K562 (cell line): Measurements from ENCODE around the gene ILF2. TPM values are rescaled to one million over a fixed set of nuclear protein-coding genes. Genes with fewer than 3 reads are reported as not detected.

ENCODE experiments used
- ETV6 ChIP-seq, 3 experiments: fragments of 150-350 bp in 1 of 3; sonication (generic) in 1 of 3; formaldehyde crosslinking in 1 of 3; IDR thresholded peaks; 2 replicates each; pipeline versions ENCODE4 v1.6.1 to v1.8.0; 2014 to 2022; ENCODE audit warnings: borderline replicate concordance in 2 of 3, low read depth in 2 of 3, antibody characterized with exemption in 1 of 3, low read length in 1 of 3, mild to moderate bottlenecking in 1 of 3, missing genetic modification reagents in 1 of 3
- FOSL1 ChIP-seq: fragments of 200-800 bp; sonication (Bioruptor generic); conservative IDR thresholded peaks from 2 replicates; pipeline ENCODE4 v1.6.1; 2016; ENCODE audit warnings: missing genetic modification characterization, missing compliant biosample characterization
- MBD2 ChIP-seq: sonication (generic); IDR thresholded peaks from 2 replicates; pipeline ENCODE4 v1.6.1; 2016; ENCODE audit warnings: low read depth, borderline replicate concordance
- SMARCA4 ChIP-seq: fragments of 450-650 bp; IDR thresholded peaks from 2 replicates; pipeline ENCODE4 v1.6.1; 2016
- TCF7L2 ChIP-seq: fragments of 150-350 bp; IDR thresholded peaks from 2 replicates; pipeline ENCODE4 v1.6.1; 2016; ENCODE audit warnings: low read depth, mild to moderate bottlenecking, low read length, moderate library complexity
- ZNF644 ChIP-seq: fragments of 200-800 bp; sonication (Bioruptor generic); IDR thresholded peaks from 2 replicates; pipeline ENCODE4 v1.6.1; 2016; ENCODE audit warnings: low read depth, missing genetic modification characterization, missing compliant biosample characterization
- polyA plus RNA-seq, 8 experiments: library from polyadenylated mRNA; depleted of rRNA in 4 of 8; stranded (reverse) in 5 of 8; unstranded in 3 of 8; fragments of >200 nt; fragmentation: Nextera tagmentation in 2 of 8; fragmentation: Illumina TruSeq in 1 of 8; extraction: Ambion mirVana in 2 of 8; extraction: Trizol in 1 of 8; gene quantifications; 2 replicates each; pipeline versions ENCODE4 v1.2.1 to v1.2.3, GENCODE V29; 2011 to 2014; ENCODE audit warnings: inconsistent platforms in 1 of 8, missing spikeins in 1 of 8
- total RNA-seq, 7 experiments: library from RNA; depleted of rRNA in 6 of 7; stranded (reverse); fragments of >200 nt in 6 of 7; fragmentation: Illumina TruSeq in 2 of 7; extraction: Trizol in 2 of 7; gene quantifications; 2 replicates each; pipeline versions ENCODE4 v1.2.1 to v1.2.3, GENCODE V29; 2011 to 2021; ENCODE audit warnings: low replicate concordance in 1 of 7
- TF ChIP-seq, protein P1 (sequence below), 2 experiments: fragments of 450-650 bp in 1 of 2; IDR thresholded peaks; 2 replicates each; pipeline ENCODE4 v1.6.1; 2011 to 2017; ENCODE audit warnings: low read depth in 2 of 2, antibody characterized with exemption in 1 of 2, borderline replicate concordance in 1 of 2, low read length in 1 of 2, mild to moderate bottlenecking in 1 of 2, mixed read lengths in 1 of 2; ENCODE audit not compliant: control insufficient read depth in 1 of 2
- TF ChIP-seq, protein P2 (sequence below), 2 experiments: fragments of 200-800 bp in 1 of 2; sonication (Bioruptor generic) in 1 of 2; sonication (generic) in 1 of 2; formaldehyde crosslinking in 1 of 2; IDR thresholded peaks in 1 of 2; conservative IDR thresholded peaks in 1 of 2; 2 replicates each; pipeline versions ENCODE4 v1.5.0 to v1.6.1; 2016 to 2020; ENCODE audit warnings: missing compliant biosample characterization in 1 of 2, missing genetic modification characterization in 1 of 2, missing genetic modification reagents in 1 of 2
- TF ChIP-seq, protein P3 (sequence below): sonication (generic); formaldehyde crosslinking; IDR thresholded peaks from 2 replicates; pipeline ENCODE4 v1.8.1; 2023; ENCODE audit warnings: mild to moderate bottlenecking, missing genetic modification reagents
- TF ChIP-seq, protein P4 (sequence below): fragments of 250-450 bp; sonication (Bioruptor Pico); IDR thresholded peaks from 2 replicates; pipeline ENCODE4 v1.4.0; 2020; ENCODE audit warnings: mild to moderate bottlenecking, moderate library complexity
- TF ChIP-seq, protein P5 (sequence below): sonication (generic); formaldehyde crosslinking; IDR thresholded peaks from 2 replicates; pipeline ENCODE4 v1.8.0; 2022; ENCODE audit warnings: missing genetic modification reagents, mild to moderate bottlenecking, borderline replicate concordance

The ILF2 gene
- total and polyA plus RNA-seq, 9 of the 15 experiments (the other 6 are each of a cell fraction or from before 2014, with no cell fraction given) = 282 to 726 (median 474) TPM

DNA sequence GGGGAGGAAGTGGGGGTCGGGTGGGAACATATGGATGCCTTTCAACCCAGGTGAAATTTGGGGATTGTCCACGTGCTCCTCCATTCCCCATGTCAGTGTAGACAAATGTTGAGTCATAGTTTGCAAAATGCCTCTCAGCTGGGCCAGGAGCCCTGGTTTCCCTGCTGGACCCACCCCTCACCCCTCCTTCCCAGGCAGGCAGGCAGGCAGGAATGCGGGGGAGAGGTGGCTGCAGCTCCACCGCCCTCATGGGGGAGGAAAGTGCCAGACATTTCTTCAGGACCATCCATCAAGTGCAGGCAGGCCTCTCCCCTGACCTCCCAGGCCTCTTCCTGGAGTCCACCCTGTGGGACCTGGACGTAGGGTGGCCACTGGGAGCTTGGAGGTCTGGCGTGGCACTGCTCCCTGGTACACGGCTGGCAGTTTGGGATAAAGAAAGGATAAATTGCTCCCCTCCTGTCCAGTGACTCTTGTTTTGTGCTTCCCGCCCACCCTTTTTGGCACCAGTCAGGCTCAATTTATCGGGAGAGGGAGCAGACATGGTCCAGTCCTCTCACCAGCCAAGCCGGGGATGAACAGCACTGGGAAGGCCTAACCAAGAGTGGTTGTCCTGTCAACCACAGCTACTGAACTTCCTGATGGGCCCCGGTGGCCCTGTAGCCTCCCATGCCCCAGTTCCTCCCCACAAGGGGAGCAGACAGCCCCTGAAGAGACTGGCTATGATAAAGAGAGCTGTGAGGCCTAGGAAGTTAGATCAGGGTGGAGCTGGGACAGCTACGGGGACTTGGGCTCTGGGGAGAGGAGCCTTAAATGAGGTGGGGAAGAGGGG, 26.6 kb upstream of the ILF2 start (continued):
- TF ChIP-seq, protein P1, sequence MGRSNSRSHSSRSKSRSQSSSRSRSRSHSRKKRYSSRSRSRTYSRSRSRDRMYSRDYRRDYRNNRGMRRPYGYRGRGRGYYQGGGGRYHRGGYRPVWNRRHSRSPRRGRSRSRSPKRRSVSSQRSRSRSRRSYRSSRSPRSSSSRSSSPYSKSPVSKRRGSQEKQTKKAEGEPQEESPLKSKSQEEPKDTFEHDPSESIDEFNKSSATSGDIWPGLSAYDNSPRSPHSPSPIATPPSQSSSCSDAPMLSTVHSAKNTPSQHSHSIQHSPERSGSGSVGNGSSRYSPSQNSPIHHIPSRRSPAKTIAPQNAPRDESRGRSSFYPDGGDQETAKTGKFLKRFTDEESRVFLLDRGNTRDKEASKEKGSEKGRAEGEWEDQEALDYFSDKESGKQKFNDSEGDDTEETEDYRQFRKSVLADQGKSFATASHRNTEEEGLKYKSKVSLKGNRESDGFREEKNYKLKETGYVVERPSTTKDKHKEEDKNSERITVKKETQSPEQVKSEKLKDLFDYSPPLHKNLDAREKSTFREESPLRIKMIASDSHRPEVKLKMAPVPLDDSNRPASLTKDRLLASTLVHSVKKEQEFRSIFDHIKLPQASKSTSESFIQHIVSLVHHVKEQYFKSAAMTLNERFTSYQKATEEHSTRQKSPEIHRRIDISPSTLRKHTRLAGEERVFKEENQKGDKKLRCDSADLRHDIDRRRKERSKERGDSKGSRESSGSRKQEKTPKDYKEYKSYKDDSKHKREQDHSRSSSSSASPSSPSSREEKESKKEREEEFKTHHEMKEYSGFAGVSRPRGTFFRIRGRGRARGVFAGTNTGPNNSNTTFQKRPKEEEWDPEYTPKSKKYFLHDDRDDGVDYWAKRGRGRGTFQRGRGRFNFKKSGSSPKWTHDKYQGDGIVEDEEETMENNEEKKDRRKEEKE (IDR thresholded peaks at IDR 0.05; ENCODE audit: borderline replicate concordance in 1 of 2, control insufficient read depth in 1 of 2, low read depth in 2 of 2, low read length in 1 of 2) = no peak
- TF ChIP-seq, protein P2, sequence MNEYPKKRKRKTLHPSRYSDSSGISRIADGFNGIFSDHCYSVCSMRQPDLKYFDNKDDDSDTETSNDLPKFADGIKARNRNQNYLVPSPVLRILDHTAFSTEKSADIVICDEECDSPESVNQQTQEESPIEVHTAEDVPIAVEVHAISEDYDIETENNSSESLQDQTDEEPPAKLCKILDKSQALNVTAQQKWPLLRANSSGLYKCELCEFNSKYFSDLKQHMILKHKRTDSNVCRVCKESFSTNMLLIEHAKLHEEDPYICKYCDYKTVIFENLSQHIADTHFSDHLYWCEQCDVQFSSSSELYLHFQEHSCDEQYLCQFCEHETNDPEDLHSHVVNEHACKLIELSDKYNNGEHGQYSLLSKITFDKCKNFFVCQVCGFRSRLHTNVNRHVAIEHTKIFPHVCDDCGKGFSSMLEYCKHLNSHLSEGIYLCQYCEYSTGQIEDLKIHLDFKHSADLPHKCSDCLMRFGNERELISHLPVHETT (CRISPR knock-in tag; conservative IDR thresholded peaks at IDR 0.05 in 1 of 2, IDR thresholded peaks at IDR 0.05 in 1 of 2) = no peak; a peak in 1 of 4 replicates
- TF ChIP-seq, protein P3, sequence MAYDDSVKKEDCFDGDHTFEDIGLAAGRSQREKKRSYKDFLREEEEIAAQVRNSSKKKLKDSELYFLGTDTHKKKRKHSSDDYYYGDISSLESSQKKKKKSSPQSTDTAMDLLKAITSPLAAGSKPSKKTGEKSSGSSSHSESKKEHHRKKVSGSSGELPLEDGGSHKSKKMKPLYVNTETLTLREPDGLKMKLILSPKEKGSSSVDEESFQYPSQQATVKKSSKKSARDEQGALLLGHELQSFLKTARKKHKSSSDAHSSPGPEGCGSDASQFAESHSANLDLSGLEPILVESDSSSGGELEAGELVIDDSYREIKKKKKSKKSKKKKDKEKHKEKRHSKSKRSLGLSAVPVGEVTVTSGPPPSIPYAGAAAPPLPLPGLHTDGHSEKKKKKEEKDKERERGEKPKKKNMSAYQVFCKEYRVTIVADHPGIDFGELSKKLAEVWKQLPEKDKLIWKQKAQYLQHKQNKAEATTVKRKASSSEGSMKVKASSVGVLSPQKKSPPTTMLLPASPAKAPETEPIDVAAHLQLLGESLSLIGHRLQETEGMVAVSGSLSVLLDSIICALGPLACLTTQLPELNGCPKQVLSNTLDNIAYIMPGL (CRISPR knock-in tag) = no peak
- TF ChIP-seq SMARCA4 (peak; percentile 55), MBD2 (no peak; the same call in 1 of the 2 replicates), FOSL1 (tag) (peak; percentile 77), TCF7L2 (no peak), ETV6 (IDR thresholded peaks at IDR 0.05; ENCODE audit: borderline replicate concordance in 1 of 2, low read depth in 2 of 2, low read length in 1 of 2) (no peak), ETV6 (CRISPR knock-in tag; IDR thresholded peaks at IDR 0.05; ENCODE audit: borderline replicate concordance) (no peak), ZNF644 (tag) (no peak)
- TF ChIP-seq, protein P4, sequence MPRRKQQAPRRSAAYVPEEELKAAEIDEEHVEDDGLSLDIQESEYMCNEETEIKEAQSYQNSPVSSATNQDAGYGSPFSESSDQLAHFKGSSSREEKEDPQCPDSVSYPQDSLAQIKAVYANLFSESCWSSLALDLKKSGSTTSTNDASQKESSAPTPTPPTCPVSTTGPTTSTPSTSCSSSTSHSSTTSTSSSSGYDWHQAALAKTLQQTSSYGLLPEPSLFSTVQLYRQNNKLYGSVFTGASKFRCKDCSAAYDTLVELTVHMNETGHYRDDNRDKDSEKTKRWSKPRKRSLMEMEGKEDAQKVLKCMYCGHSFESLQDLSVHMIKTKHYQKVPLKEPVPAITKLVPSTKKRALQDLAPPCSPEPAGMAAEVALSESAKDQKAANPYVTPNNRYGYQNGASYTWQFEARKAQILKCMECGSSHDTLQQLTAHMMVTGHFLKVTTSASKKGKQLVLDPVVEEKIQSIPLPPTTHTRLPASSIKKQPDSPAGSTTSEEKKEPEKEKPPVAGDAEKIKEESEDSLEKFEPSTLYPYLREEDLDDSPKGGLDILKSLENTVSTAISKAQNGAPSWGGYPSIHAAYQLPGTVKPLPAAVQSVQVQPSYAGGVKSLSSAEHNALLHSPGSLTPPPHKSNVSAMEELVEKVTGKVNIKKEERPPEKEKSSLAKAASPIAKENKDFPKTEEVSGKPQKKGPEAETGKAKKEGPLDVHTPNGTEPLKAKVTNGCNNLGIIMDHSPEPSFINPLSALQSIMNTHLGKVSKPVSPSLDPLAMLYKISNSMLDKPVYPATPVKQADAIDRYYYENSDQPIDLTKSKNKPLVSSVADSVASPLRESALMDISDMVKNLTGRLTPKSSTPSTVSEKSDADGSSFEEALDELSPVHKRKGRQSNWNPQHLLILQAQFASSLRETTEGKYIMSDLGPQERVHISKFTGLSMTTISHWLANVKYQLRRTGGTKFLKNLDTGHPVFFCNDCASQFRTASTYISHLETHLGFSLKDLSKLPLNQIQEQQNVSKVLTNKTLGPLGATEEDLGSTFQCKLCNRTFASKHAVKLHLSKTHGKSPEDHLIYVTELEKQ (CRISPR knock-in tag) = no peak
- TF ChIP-seq, protein P5, sequence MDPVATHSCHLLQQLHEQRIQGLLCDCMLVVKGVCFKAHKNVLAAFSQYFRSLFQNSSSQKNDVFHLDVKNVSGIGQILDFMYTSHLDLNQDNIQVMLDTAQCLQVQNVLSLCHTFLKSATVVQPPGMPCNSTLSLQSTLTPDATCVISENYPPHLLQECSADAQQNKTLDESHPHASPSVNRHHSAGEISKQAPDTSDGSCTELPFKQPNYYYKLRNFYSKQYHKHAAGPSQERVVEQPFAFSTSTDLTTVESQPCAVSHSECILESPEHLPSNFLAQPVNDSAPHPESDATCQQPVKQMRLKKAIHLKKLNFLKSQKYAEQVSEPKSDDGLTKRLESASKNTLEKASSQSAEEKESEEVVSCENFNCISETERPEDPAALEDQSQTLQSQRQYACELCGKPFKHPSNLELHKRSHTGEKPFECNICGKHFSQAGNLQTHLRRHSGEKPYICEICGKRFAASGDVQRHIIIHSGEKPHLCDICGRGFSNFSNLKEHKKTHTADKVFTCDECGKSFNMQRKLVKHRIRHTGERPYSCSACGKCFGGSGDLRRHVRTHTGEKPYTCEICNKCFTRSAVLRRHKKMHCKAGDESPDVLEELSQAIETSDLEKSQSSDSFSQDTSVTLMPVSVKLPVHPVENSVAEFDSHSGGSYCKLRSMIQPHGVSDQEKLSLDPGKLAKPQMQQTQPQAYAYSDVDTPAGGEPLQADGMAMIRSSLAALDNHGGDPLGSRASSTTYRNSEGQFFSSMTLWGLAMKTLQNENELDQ = no peak
